ENCODE data around the gene FOXP1. TPM values are rescaled to one million over a fixed set of nuclear protein-coding genes. Genes with fewer than 3 reads are reported as not detected.

FOXP1 gene
- total and polyA plus RNA-seq, 2 donors (not counting 1 experiment from before 2014, with no cell fraction given): 91.1 to 508 TPM

DNA sequence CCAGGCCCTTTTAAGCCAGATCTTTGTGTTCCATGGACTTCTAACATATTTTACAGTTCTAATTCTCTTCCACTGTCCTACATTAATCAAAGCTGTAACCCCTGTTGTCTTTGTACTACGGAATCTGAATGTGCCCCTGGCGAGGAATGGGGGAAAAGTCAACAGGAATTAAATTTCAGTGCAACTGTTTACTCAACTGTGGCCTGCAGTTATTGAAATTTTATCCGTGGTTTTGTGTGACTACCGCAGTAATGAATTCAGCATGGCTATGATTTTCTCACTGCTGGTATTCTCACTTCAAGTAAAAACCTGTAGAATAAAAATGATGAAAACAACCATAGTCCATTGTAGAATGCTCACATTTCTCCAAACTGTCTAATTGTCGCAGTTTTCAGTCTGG is 388.0 kb downstream of the FOXP1 start:
- intact Hi-C loops (cut with micrococcal nuclease): no loop called here
- Histone ChIP-seq H4K20me1 (ENCODE audit: control insufficient read depth, insufficient read depth, low read length, poor library complexity, severe bottlenecking) (peaks cover 11% of the 10 kb centered on the region), H3K9me3 (ENCODE audit: control extremely low read depth in 1 of 3, control insufficient read depth in 2 of 3, insufficient read depth in 1 of 3, low read length in 2 of 3) (no peaks in the 10 kb centered on the region), H3K27ac (ENCODE audit: low read length in 2 of 2) (no peak overlapping the region), H3K9ac (ENCODE audit: low read length) (no peak overlapping the region), H2AFZ (ENCODE audit: insufficient read depth, low read depth, low read length, poor library complexity, severe bottlenecking) (no peak overlapping the region), H3K79me2 (ENCODE audit: control insufficient read depth, insufficient read depth, low read length) (peaks cover 64% of the 10 kb centered on the region), H3K36me3 (replicated peaks in 1 of 2; ENCODE audit: control extremely low read depth in 1 of 2, control insufficient read depth in 1 of 2, extremely low read depth in 1 of 2, insufficient read depth in 2 of 2, low read length in 1 of 2) (peaks cover 14 to 31% of the 10 kb centered on the region in 2 experiments), H3K4me1 (ENCODE audit: control insufficient read depth in 2 of 2, insufficient read depth in 2 of 2, low read length in 2 of 2) (no peaks in the 10 kb centered on the region), H3K4me3 (ENCODE audit: control extremely low read depth in 1 of 5, extremely low read depth in 1 of 5, insufficient read depth in 1 of 5, low read depth in 2 of 5, low read length in 4 of 5) (no peak overlapping the region), H3K4me2 (replicated peaks; ENCODE audit: low read depth, low read length, poor library complexity, severe bottlenecking) (no peak overlapping the region), H3K27me3 (replicated peaks in 1 of 4; ENCODE audit: control extremely low read depth in 1 of 4, control insufficient read depth in 3 of 4, insufficient read depth in 4 of 4, low read length in 3 of 4) (no peaks in the 10 kb centered on the region)
- POLR2A ChIA-PET: no interaction called here
- peaks cover 5% of the 10 kb centered on the region for H3K4me1 Mint-ChIP-seq
- WGBS (ENCODE audit: insufficient coverage): 100% methylated on average over 2 of the region's 5 CpGs
- ATAC-seq (ENCODE audit: low read depth): no peak
- H3K4me3 Mint-ChIP-seq: no peak overlapping the region
- no peaks in the 10 kb centered on the region for H3K9me3 Mint-ChIP-seq (ENCODE audit: insufficient read depth)
- no peaks in the 10 kb centered on the region for H3K27me3 Mint-ChIP-seq
- no peak overlapping the region for H3K27ac Mint-ChIP-seq
- DNase-seq: no peak
- CTCF ChIA-PET: no interaction called here
- TF ChIP-seq, protein P1, sequence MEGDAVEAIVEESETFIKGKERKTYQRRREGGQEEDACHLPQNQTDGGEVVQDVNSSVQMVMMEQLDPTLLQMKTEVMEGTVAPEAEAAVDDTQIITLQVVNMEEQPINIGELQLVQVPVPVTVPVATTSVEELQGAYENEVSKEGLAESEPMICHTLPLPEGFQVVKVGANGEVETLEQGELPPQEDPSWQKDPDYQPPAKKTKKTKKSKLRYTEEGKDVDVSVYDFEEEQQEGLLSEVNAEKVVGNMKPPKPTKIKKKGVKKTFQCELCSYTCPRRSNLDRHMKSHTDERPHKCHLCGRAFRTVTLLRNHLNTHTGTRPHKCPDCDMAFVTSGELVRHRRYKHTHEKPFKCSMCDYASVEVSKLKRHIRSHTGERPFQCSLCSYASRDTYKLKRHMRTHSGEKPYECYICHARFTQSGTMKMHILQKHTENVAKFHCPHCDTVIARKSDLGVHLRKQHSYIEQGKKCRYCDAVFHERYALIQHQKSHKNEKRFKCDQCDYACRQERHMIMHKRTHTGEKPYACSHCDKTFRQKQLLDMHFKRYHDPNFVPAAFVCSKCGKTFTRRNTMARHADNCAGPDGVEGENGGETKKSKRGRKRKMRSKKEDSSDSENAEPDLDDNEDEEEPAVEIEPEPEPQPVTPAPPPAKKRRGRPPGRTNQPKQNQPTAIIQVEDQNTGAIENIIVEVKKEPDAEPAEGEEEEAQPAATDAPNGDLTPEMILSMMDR (IDR thresholded peaks at IDR 0.05): no peak
- TF ChIP-seq EZH2 (IDR thresholded peaks at IDR 0.05; ENCODE audit: borderline replicate concordance, insufficient read depth, low read depth, low read length, poor library complexity, severe bottlenecking): no peak

DNA sequence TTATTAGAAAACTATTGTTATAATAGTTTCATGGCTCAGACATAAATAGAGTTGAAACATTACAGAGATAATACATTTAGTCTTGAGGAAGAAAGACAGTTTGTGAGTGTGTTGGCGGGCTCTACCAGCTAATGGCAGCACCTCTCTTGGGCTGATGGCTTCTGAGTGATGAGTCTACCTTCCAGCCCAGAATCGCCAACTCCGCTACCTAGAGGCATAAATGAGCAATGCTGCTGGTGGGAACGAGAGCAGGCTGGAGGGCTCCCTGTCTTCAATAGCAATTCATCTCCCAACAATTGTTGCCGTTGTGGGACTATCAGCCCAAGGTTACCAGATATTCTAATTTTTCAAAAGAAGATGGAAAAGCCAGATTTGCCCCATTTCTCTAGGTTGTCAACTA is 388.7 kb downstream of the FOXP1 start:
- no peak overlapping the region for H3K4me3 ChIP-seq (ENCODE audit: control extremely low read depth in 1 of 5, extremely low read depth in 1 of 5, insufficient read depth in 1 of 5, low read depth in 2 of 5, low read length in 4 of 5)
- peaks cover 63% of the 10 kb centered on the region for H3K79me2 ChIP-seq (ENCODE audit: control insufficient read depth, insufficient read depth, low read length)
- H3K9me3 ChIP-seq (ENCODE audit: control extremely low read depth in 1 of 3, control insufficient read depth in 2 of 3, insufficient read depth in 1 of 3, low read length in 2 of 3): no peaks in the 10 kb centered on the region
- ChIA-PET CTCF (interaction anchor here (0.8 kb wide), 1 partner anchor 24 kb away, joined by 3 read pairs; no protein-coding TSS in a partner anchor), POLR2A (no interaction called here)
- Mint-ChIP-seq H3K9me3 (ENCODE audit: insufficient read depth) (no peaks in the 10 kb centered on the region), H3K27me3 (no peaks in the 10 kb centered on the region), H3K4me3 (no peak overlapping the region), H3K27ac (no peak overlapping the region), H3K4me1 (peaks cover 3% of the 10 kb centered on the region)
- no peak overlapping the region for H3K4me2 ChIP-seq (replicated peaks; ENCODE audit: low read depth, low read length, poor library complexity, severe bottlenecking)
- H3K36me3 ChIP-seq (replicated peaks in 1 of 2; ENCODE audit: control extremely low read depth in 1 of 2, control insufficient read depth in 1 of 2, extremely low read depth in 1 of 2, insufficient read depth in 2 of 2, low read length in 1 of 2): peaks cover 14 to 31% of the 10 kb centered on the region in 2 experiments
- H3K4me1 ChIP-seq (ENCODE audit: control insufficient read depth in 2 of 2, insufficient read depth in 2 of 2, low read length in 2 of 2): no peaks in the 10 kb centered on the region
- H4K20me1 ChIP-seq (ENCODE audit: control insufficient read depth, insufficient read depth, low read length, poor library complexity, severe bottlenecking): peaks cover 5% of the 10 kb centered on the region
- H2AFZ ChIP-seq (ENCODE audit: insufficient read depth, low read depth, low read length, poor library complexity, severe bottlenecking): no peak overlapping the region
- no peak for TF ChIP-seq EZH2 (IDR thresholded peaks at IDR 0.05; ENCODE audit: borderline replicate concordance, insufficient read depth, low read depth, low read length, poor library complexity, severe bottlenecking)
- TF ChIP-seq, protein P1 (IDR thresholded peaks at IDR 0.05): no peak
- H3K9ac ChIP-seq (ENCODE audit: low read length): no peak overlapping the region
- H3K27me3 ChIP-seq (replicated peaks in 1 of 4; ENCODE audit: control extremely low read depth in 1 of 4, control insufficient read depth in 3 of 4, insufficient read depth in 4 of 4, low read length in 3 of 4): no peaks in the 10 kb centered on the region
- H3K27ac ChIP-seq (ENCODE audit: low read length in 2 of 2): no peak overlapping the region
- 100% methylated on average over 3 of the region's 5 CpGs for WGBS (ENCODE audit: insufficient coverage)
- intact Hi-C loops (cut with micrococcal nuclease): no loop called here
- ATAC-seq (ENCODE audit: low read depth) (no peak), DNase-seq (no peak)

Data from B cell (primary cell).